ENCODE measurements around the gene KIAA1217. TPM values are rescaled to one million over a fixed set of nuclear protein-coding genes. Genes with fewer than 3 reads are reported as not detected.

The KIAA1217 gene
- total and polyA plus RNA-seq, 2 of the 4 experiments (the other 2 are of a cell fraction), result 3.4 to 4.4 TPM

DNA sequence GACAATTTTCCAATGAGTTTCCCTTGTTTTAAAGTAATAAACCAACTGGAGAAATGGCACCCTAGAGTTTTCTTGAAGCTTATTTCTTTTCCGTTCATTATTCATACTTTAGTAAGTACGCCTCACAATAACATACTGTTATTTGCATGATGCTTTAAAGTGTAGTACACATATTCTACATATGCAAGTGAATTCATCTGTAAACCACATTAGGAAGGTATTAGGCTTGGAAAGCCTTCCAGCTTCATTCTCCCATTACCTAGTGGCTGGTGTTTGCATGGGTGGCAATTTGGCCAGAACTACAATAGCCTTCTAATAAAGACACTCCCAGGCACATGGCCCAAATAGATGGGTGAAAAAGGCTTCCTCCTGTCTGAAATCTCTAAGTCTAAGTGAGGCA, 45.5 kb upstream of the KIAA1217 start:
- TF ChIP-seq RFX5 (IDR thresholded peaks at IDR 0.05; ENCODE audit: low read depth, low read length) (no peak), CTCF (conservative IDR thresholded peaks at IDR 0.05; ENCODE audit: low read depth, low read length) (no peak), MXI1 (IDR thresholded peaks at IDR 0.05; ENCODE audit: borderline replicate concordance, low read depth, low read length) (no peak), NFE2L2 (IDR thresholded peaks at IDR 0.05; ENCODE audit: low read depth, low read length) (no peak), SMC3 (IDR thresholded peaks at IDR 0.05; ENCODE audit: low read depth, low read length) (no peak), FOS (IDR thresholded peaks at IDR 0.05; ENCODE audit: low read depth, low read length) (no peak), USF2 (IDR thresholded peaks at IDR 0.05; ENCODE audit: low read depth, low read length) (no peak), POLR2A (IDR thresholded peaks at IDR 0.05; ENCODE audit: low read depth, low read length) (no peak), BHLHE40 (IDR thresholded peaks at IDR 0.05; ENCODE audit: low read depth, low read length) (no peak), RAD21 (IDR thresholded peaks at IDR 0.05; ENCODE audit: low read length) (no peak), CHD1 (IDR thresholded peaks at IDR 0.05; ENCODE audit: low read depth, low read length) (no peak), CEBPB (IDR thresholded peaks at IDR 0.05; ENCODE audit: low read depth, low read length) (no peak), MAZ (IDR thresholded peaks at IDR 0.05; ENCODE audit: borderline replicate concordance, low read depth, low read length) (no peak), MAFK (IDR thresholded peaks at IDR 0.05; ENCODE audit: low read depth, low read length) (no peak), RCOR1 (IDR thresholded peaks at IDR 0.05; ENCODE audit: insufficient replicate concordance, low read length) (no peak)
- TF ChIP-seq, protein P1, sequence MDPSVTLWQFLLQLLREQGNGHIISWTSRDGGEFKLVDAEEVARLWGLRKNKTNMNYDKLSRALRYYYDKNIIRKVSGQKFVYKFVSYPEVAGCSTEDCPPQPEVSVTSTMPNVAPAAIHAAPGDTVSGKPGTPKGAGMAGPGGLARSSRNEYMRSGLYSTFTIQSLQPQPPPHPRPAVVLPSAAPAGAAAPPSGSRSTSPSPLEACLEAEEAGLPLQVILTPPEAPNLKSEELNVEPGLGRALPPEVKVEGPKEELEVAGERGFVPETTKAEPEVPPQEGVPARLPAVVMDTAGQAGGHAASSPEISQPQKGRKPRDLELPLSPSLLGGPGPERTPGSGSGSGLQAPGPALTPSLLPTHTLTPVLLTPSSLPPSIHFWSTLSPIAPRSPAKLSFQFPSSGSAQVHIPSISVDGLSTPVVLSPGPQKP (IDR thresholded peaks at IDR 0.05; ENCODE audit: borderline replicate concordance, low read depth, low read length), result no peak
- Histone ChIP-seq H3K23ac (ENCODE audit: low read depth, low read length) (no peak overlapping the region), H4K20me1 (ENCODE audit: insufficient read depth, low read length) (no peaks in the 10 kb centered on the region), H4K5ac (ENCODE audit: low read depth, low read length) (no peak overlapping the region), H3K36me3 (ENCODE audit: control insufficient read depth, insufficient read depth, low read length) (no peaks in the 10 kb centered on the region), H3K4me3 (ENCODE audit: insufficient read depth, low read depth, low read length) (no peak overlapping the region), H3K79me1 (ENCODE audit: low read depth in 1 of 2, low read length in 2 of 2) (no peaks in the 10 kb centered on the region), H4K91ac (ENCODE audit: insufficient read depth, low read depth, low read length) (no peak overlapping the region), H2AK9ac (replicated peaks; ENCODE audit: low read depth, low read length, poor library complexity) (no peak overlapping the region), H3K9me3 (ENCODE audit: control insufficient read depth, insufficient read depth, low read length) (no peaks in the 10 kb centered on the region; the same call in 1 of the 2 replicates), H2BK20ac (ENCODE audit: low read depth, low read length) (no peak overlapping the region), H2AFZ (replicated peaks; ENCODE audit: low read length, poor library complexity) (no peak overlapping the region), H3K27me3 (ENCODE audit: control insufficient read depth, insufficient read depth, low read length) (no peaks in the 10 kb centered on the region), H2BK120ac (ENCODE audit: low read depth, low read length) (no peak overlapping the region), H2BK15ac (ENCODE audit: low read depth, low read length) (no peak overlapping the region), H3K9me1 (ENCODE audit: insufficient read depth, low read length) (no peaks in the 10 kb centered on the region), H3K14ac (replicated peaks; ENCODE audit: low read depth, low read length) (no peak overlapping the region), H3K4ac (ENCODE audit: low read depth, low read length) (no peak overlapping the region), H4K8ac (ENCODE audit: low read depth in 2 of 2, low read length in 2 of 2) (no peak overlapping the region), H3K56ac (ENCODE audit: extremely low read depth, insufficient read depth, low read length) (no peak overlapping the region), H3K18ac (ENCODE audit: low read depth, low read length) (no peak overlapping the region), H3K27ac (ENCODE audit: insufficient read depth, low read length) (no peak overlapping the region), H3K4me2 (ENCODE audit: low read depth, low read length) (no peak overlapping the region), H2BK5ac (ENCODE audit: low read depth, low read length, poor library complexity, severe bottlenecking) (no peak overlapping the region), H3K9ac (ENCODE audit: low read depth, low read length) (no peak overlapping the region), H2AK5ac (ENCODE audit: low read depth, low read length) (no peak overlapping the region), H3K4me1 (ENCODE audit: control insufficient read depth, insufficient read depth, low read length) (no peaks in the 10 kb centered on the region)
- BruUV-seq (replicated peaks), result no TSS peak
- ChIA-PET POLR2A (ENCODE audit: unreplicated experiment) (no interaction called here), CTCF (no interaction called here)
- dilution Hi-C loops (cut with HindIII; ENCODE audit: low sequenced_read_pairs, unreplicated experiment) (no loop called here), intact Hi-C loops (cut with micrococcal nuclease) (no loop called here), in situ Hi-C loops (cut with MboI; ENCODE audit: low sequenced_read_pairs) (no loop called here)
- no CpG with 5 or more reads among the region's 2 CpGs for WGBS, 2 experiments (ENCODE audit: extremely low coverage in 2 of 2, insufficient read length in 1 of 2)
- ATAC-seq (ENCODE audit: low read depth) (no peak), DNase-seq (no peak)
